Uterus (tissue), 4 donors: ENCODE results near the gene PLD5. TPM values are rescaled to one million over a fixed set of nuclear protein-coding genes. Genes with fewer than 3 reads are reported as not detected.

Experiments used
- DNase-seq, 2 donors: peaks; one replicate each; pipeline ENCODE4 v3.0.0-alpha.2; 2019 to 2020
- H3K27ac ChIP-seq, 2 donors: fragments of 200-600 bp; sonication (generic); 1 replicate in 1 of 2; 2 replicates in 1 of 2; pipeline ENCODE4 v1.5.1; 2016 to 2018
- H3K27me3 ChIP-seq, 2 donors: fragments of 200-600 bp; sonication (generic); one replicate each; pipeline ENCODE4 v1.5.1; 2018 to 2019; ENCODE audit warnings: control low read depth in 1 of 2
- H3K36me3 ChIP-seq, 2 donors: fragments of 200-600 bp; sonication (generic); one replicate each; pipeline ENCODE4 v1.5.1; 2019; ENCODE audit warnings: control low read depth in 1 of 2
- H3K4me1 ChIP-seq, 2 donors: fragments of 200-600 bp; sonication (generic); one replicate each; pipeline ENCODE4 v1.5.1; 2018 to 2019; ENCODE audit warnings: control low read depth in 1 of 2
- H3K4me3 ChIP-seq, 2 donors: fragments of 200-600 bp; sonication (generic); 1 replicate in 1 of 2; 2 replicates in 1 of 2; pipeline ENCODE4 v1.5.1; 2018 to 2019; ENCODE audit warnings: mild to moderate bottlenecking in 1 of 2
- H3K9me3 ChIP-seq, 2 donors: fragments of 200-600 bp; sonication (generic); one replicate each; pipeline ENCODE4 v1.5.1; 2019; ENCODE audit warnings: control low read depth in 1 of 2
- POLR2A ChIP-seq, 2 donors: fragments of 450-650 bp; IDR thresholded peaks; one replicate each; pipeline ENCODE4 v1.6.1; 2016; ENCODE audit warnings: antibody characterized with exemption in 2 of 2, mild to moderate bottlenecking in 1 of 2, moderate library complexity in 1 of 2
- intact Hi-C: fragments of 100-400 bp; cut with DNase I; formaldehyde crosslinking; loops from one replicate; pipeline ENCODE4 v1.15.1; 2023; ENCODE audit warnings: low total_unique reads
- total RNA-seq, 4 donors: library from RNA; depleted of rRNA in 3 of 4; stranded (reverse); fragments of >200 nt in 3 of 4; gene quantifications; one replicate each; pipeline versions ENCODE4 v1.1.0 to v1.2.4, GENCODE V29; 2014 to 2023
- TF ChIP-seq, protein P1 (sequence below), 4 experiments: fragments of 200-600 bp in 2 of 4; fragments of 450-650 bp in 2 of 4; sonication (generic) in 2 of 4; IDR thresholded peaks; one replicate each; pipeline ENCODE4 v1.5.1; 2016 to 2019; ENCODE audit warnings: antibody characterized with exemption in 4 of 4, mild to moderate bottlenecking in 2 of 4, moderate library complexity in 1 of 4
- donor health status: DM: yes; HTN: yes; CAD: no.

The PLD5 gene
- total RNA-seq, 4 donors from 2014 or later: 2.4 to 6.1 (median 5.2) TPM

DNA sequence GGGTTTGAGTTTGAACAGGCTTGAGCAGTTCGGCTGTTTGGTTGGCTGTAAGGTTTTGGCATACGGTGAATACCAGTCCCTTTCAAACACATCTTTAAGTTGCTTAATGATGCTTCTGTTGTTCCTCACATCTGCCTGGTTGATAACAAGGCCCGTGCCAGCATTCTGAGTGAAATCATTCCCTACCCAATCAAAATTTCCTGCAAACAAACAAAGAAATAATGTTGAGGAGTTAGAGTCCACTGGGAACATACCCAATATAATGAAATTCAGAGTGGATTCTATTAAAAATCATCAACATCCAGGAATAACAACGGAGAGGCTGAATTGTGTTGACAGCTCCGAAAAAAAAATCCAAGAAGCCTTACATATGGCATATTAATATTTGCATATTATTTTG is 434.6 kb downstream of the PLD5 start:
- intact Hi-C loops: no loop called here
- Histone ChIP-seq H3K4me1 (no peaks in the 10 kb centered on the region), H3K9me3 (no peaks in the 10 kb centered on the region), H3K36me3 (no peaks in the 10 kb centered on the region), H3K4me3 (no peak overlapping the region), H3K27me3 (no peaks in the 10 kb centered on the region), H3K27ac (no peak overlapping the region)
- no peak for DNase-seq
- TF ChIP-seq, protein P1, sequence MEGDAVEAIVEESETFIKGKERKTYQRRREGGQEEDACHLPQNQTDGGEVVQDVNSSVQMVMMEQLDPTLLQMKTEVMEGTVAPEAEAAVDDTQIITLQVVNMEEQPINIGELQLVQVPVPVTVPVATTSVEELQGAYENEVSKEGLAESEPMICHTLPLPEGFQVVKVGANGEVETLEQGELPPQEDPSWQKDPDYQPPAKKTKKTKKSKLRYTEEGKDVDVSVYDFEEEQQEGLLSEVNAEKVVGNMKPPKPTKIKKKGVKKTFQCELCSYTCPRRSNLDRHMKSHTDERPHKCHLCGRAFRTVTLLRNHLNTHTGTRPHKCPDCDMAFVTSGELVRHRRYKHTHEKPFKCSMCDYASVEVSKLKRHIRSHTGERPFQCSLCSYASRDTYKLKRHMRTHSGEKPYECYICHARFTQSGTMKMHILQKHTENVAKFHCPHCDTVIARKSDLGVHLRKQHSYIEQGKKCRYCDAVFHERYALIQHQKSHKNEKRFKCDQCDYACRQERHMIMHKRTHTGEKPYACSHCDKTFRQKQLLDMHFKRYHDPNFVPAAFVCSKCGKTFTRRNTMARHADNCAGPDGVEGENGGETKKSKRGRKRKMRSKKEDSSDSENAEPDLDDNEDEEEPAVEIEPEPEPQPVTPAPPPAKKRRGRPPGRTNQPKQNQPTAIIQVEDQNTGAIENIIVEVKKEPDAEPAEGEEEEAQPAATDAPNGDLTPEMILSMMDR (IDR thresholded peaks at IDR 0.05): no peak
- no peak for TF ChIP-seq POLR2A (IDR thresholded peaks at IDR 0.05)

DNA sequence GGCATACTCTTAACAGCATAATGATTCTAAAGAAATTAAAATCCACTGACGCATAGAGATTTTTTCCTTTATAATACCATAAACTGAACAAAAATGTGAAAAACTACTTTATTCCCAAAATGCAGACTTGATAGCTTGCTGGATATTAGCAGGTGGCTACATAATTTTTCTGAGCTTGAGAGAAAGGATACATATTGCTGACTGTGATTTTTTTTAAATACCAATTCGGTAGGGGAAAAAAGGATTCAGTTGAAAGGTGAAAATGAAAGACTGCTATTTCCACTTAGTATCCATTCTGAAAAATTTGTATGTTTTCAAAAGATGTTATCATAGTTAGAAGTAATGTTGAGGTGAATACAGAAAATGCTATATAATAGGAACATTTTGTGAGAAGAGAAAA is 435.6 kb downstream of the PLD5 start:
- no peak for DNase-seq
- H3K4me1 ChIP-seq: no peaks in the 10 kb centered on the region
- intact Hi-C loops: no loop called here
- TF ChIP-seq POLR2A (IDR thresholded peaks at IDR 0.05): no peak
- TF ChIP-seq, protein P1 (IDR thresholded peaks at IDR 0.05): no peak
- no peaks in the 10 kb centered on the region for H3K27me3 ChIP-seq
- no peaks in the 10 kb centered on the region for H3K9me3 ChIP-seq
- H3K27ac ChIP-seq: no peak overlapping the region
- no peak overlapping the region for H3K4me3 ChIP-seq
- no peaks in the 10 kb centered on the region for H3K36me3 ChIP-seq

DNA sequence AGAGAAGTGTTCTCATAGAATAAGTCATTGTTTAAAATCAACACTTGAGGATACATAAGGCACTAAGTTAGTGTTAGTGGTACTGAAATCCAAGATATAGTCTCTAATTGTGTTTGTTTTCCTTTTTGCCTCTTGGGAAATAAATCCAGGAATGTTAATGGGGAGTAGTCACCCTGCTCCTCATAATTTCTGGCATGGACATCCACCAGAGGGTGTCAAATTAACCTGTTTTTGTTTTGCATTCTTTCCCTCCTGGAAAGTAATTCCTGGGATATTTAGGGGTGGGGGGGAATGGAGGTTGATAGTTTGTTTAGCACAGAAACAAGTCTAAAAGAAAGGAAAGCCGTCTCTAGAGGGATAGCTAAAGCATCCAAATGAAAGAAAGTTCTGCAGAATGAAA is 437.8 kb downstream of the PLD5 start:
- H3K4me3 ChIP-seq: no peak overlapping the region

DNA sequence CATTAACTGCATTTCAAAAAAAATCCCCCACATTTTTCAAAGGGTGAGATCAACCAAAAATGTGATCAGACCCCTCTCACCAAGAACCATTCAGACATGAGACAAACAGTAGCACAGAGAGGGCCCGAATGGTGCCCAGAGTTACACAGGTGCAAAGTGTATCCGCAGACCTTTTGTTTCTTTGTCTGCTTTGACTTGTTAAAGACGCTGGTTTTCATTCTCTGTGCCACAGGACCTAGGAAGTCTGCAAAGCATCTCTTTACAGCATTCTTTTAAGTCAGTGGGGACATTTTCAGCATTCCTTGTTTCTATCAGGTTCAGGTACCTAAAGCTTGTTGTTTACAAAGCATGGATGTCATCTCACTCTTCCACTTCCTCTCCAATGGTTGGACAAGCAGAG is 438.4 kb downstream of the PLD5 start:
- no peak for TF ChIP-seq POLR2A (IDR thresholded peaks at IDR 0.05)
- intact Hi-C loops: no loop called here
- no peaks in the 10 kb centered on the region for H3K27me3 ChIP-seq
- no peaks in the 10 kb centered on the region for H3K4me1 ChIP-seq
- no peak overlapping the region for H3K27ac ChIP-seq
- H3K36me3 ChIP-seq: no peaks in the 10 kb centered on the region
- H3K4me3 ChIP-seq: no peak overlapping the region
- no peaks in the 10 kb centered on the region for H3K9me3 ChIP-seq
- no peak for DNase-seq

More for the DNA sequence above, 437.8 kb downstream of the PLD5 start:
- no peaks in the 10 kb centered on the region for H3K27me3 ChIP-seq
- H3K27ac ChIP-seq: no peak overlapping the region
- no peak for TF ChIP-seq POLR2A (IDR thresholded peaks at IDR 0.05)
- TF ChIP-seq, protein P1 (IDR thresholded peaks at IDR 0.05): no peak
- H3K9me3 ChIP-seq: no peaks in the 10 kb centered on the region
- no peaks in the 10 kb centered on the region for H3K4me1 ChIP-seq
- no peaks in the 10 kb centered on the region for H3K36me3 ChIP-seq
- intact Hi-C loops: no loop called here
- no peak for DNase-seq

DNA sequence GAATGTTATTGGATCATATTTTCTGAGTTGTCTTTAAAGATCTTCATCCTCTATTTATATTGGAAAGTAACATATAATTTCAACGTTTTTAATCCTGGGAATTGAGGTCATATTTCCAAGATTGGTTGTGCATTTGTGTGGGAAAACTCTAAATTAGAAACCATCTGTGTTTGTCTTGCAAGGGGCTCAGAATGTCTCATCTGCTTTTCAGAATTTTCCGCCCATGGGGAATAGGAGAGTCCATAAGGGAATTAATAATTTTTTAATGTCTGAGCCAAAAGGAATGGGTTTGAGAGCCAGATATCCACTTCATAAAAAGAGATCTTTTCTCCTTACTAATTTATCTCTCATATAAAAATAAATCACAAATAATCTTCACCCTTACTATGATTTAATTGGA is 440.8 kb downstream of the PLD5 start:
- Histone ChIP-seq H3K9me3 (no peaks in the 10 kb centered on the region), H3K27ac (no peak overlapping the region), H3K36me3 (no peaks in the 10 kb centered on the region), H3K4me3 (no peak overlapping the region), H3K27me3 (no peaks in the 10 kb centered on the region), H3K4me1 (no peaks in the 10 kb centered on the region)
- TF ChIP-seq, protein P1 (IDR thresholded peaks at IDR 0.05): no peak
- no peak for TF ChIP-seq POLR2A (IDR thresholded peaks at IDR 0.05)
- intact Hi-C loops: no loop called here
- no peak for DNase-seq

DNA sequence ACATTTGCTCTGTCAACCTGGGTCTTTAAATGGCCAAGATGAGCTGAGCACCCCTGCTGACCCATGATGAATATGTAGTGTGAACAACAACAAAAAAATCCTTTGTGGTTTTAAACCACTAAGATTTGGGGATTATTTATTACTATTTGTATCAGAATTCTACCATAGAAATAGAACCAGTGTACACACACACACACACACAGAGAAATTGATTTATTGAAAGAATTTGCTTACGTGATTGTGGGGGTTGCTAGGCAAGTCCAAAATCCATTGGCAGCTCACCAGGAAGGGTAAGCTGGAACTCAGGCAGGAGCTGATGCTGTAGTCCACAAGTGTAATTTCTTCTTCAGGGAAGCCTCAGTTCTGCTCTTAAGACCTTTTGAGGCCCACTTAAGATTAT is 443.1 kb downstream of the PLD5 start:
- Histone ChIP-seq H3K27ac (no peak overlapping the region), H3K27me3 (no peaks in the 10 kb centered on the region), H3K4me1 (no peaks in the 10 kb centered on the region), H3K36me3 (no peaks in the 10 kb centered on the region), H3K4me3 (no peak overlapping the region), H3K9me3 (no peaks in the 10 kb centered on the region)
- intact Hi-C loops: no loop called here
- no peak for TF ChIP-seq POLR2A (IDR thresholded peaks at IDR 0.05)
- TF ChIP-seq, protein P1 (IDR thresholded peaks at IDR 0.05): no peak
- no peak for DNase-seq
